IPS-NIHi7 (cell line): ENCODE results near the gene DDX54.
A peak's percentile ranks its signal among the peaks of the same experiment; 100 is the strongest.

Experiments
- DNase-seq: peaks from one replicate; pipeline ENCODE4 v3.0.0; 2012; ENCODE audit warnings: mixed read lengths; ENCODE audit errors: extremely low spot score

The DDX54 gene

GRCh38 chr12:113190761-113191160 is 5.5 kb upstream of the DDX54 start:
- DNase-seq: peak; percentile 55

- DNase-seq: no peak
These were observed 4.1 kb upstream of the DDX54 start for GRCh38 chr12:113189361-113189760.

- no peak for DNase-seq
These were observed 1.5 kb upstream of the DDX54 start for GRCh38 chr12:113186666-113187325.

- no peak for DNase-seq
These were observed 721 bp upstream of the DDX54 start for GRCh38 chr12:113186033-113186365.

GRCh38 chr12:113184900-113185179 is 438 bp downstream of the DDX54 start:
- DNase-seq: peak; percentile 93

GRCh38 chr12:113184098-113184899 is 979 bp downstream of the DDX54 start:
- no peak for DNase-seq

- no peak for DNase-seq
These were observed 2.2 kb downstream of the DDX54 start for GRCh38 chr12:113183030-113183589.

- DNase-seq: no peak
These were observed 3.3 kb downstream of the DDX54 start for GRCh38 chr12:113181975-113182374.

- DNase-seq: no peak
These were observed 4.9 kb downstream of the DDX54 start for GRCh38 chr12:113180333-113180732.

GRCh38 chr12:113179023-113179422 is 6.3 kb downstream of the DDX54 start:
- DNase-seq: no peak

GRCh38 chr12:113174461-113175384 is 10.6 kb downstream of the DDX54 start:
- peak; percentile 88 for DNase-seq

GRCh38 chr12:113173081-113173698 is 12.1 kb downstream of the DDX54 start:
- DNase-seq: no peak

GRCh38 chr12:113172185-113172584 is 13.1 kb downstream of the DDX54 start:
- no peak for DNase-seq

GRCh38 chr12:113171543-113171942 is 13.7 kb downstream of the DDX54 start:
- no peak for DNase-seq

GRCh38 chr12:113170926-113171325 is 14.4 kb downstream of the DDX54 start:
- DNase-seq: no peak

GRCh38 chr12:113170457-113170856 is 14.8 kb downstream of the DDX54 start:
- DNase-seq: no peak

- no peak for DNase-seq
These were observed 15.6 kb downstream of the DDX54 start for GRCh38 chr12:113169697-113170096.

- DNase-seq: no peak
These were observed 17.4 kb downstream of the DDX54 start for GRCh38 chr12:113167868-113168267.

GRCh38 chr12:113165521-113166450 is 19.5 kb downstream of the DDX54 start:
- no peak for DNase-seq

GRCh38 chr12:113164014-113164413 is 21.3 kb downstream of the DDX54 start:
- DNase-seq: no peak

- DNase-seq: no peak
These were observed 22.3 kb downstream of the DDX54 start for GRCh38 chr12:113163030-113163360.
